HuH-7.5 (cell line): Measurements from ENCODE around the gene ST6GALNAC1.

ENCODE experiments used
- DNase-seq: peaks from one replicate; pipeline ENCODE4 v3.0.0; 2011; ENCODE audit warnings: low spot score

ST6GALNAC1 gene

DNA sequence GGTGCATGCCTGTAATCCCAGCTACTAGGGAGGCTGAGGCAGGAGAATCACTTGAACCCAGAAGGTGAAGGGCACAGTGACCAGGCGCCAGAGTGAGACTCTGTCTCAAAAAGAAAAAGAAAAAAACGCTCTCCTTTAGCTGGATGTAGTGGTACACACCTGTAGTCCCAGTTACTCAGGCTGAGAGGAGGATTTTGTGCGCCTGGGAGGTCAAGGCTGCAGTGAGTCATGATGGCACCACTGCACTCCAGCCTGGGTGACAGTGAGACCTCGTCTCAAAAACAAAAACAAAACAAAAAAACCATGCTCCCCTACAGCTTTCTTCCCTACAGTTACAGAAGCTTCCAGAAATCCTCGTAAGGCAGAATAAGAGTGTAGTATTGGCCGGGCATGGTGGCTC lies 33.1 kb upstream of the ST6GALNAC1 start:
- no peak for DNase-seq

DNA sequence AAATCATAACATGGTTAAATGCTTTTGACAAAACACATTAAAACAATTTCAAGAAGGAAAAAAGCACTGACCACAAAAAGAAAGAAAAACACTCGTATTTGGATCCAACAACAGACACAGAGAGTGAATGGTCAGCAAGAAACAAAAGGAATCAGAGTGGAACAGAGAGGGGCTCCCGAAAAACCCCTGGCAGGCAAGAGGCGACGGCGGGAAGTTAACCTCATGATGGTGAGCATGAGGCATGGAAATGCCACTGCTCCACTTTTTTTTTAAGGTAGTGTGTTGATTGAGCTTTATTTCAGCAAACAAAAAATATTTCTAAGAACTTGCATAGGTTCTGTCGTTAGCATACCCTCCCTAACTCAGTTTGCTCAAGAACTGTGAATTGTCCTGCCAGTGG lies 32.1 kb upstream of the ST6GALNAC1 start:
- no peak for DNase-seq

DNA sequence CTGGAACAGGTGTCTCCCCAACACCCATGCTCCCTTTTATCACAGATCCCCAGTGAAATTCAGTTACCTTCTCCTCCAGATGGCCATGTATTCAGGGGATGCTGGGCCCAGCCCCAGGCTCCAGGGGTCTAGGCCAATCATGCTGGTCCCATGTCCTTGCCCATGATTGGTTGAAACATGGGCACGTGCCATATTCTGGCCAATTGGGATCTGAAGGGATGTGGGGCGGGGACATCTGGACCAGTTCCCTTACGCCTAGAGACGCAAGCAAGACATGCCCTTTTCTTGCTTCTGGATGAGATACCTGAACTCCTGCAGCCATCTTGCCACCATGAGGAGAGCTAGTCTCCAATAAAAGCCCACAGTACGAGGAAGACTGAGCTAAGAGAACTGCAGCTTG lies 31.0 kb upstream of the ST6GALNAC1 start:
- DNase-seq, result no peak

DNA sequence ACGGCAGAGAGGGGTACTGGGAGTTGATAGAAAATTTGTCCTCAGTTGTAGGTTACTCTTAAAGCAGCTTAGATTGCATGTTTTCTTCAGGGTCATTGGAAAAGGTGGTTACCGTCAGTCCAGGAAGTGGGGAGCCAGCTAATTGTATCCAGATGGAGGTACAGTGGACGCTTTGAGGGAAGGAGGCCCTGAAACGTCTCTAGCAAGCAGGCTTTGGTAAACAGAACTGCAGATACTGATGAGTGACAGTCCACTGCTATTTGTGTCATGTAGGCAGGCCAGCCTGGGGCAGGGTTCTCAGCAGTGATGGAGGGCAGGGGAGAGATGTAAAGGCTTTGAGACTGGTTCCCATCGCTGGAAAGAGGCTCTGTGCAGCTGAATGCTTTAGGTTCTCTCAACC lies 30.2 kb upstream of the ST6GALNAC1 start:
- no peak for DNase-seq

DNA sequence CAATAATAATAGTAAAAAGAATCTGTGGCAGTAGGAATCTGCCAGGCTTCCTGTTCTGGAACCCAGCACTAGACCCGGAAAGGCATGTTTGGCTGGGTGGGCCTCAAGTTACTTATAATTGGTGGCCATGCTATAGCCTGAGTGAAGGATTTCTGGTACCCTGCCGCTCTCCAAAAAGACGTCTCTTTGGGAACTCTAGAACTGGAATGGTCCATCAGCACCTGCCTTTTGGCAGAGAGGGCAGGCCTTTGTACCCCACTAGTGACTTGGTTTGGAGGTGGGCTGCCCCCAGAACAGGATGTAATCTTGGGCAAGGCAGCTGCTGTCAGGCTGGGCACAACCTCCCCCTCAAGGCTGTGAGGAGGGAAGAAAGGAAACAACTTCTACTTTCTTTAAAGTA lies 29.3 kb upstream of the ST6GALNAC1 start:
- DNase-seq, result no peak

DNA sequence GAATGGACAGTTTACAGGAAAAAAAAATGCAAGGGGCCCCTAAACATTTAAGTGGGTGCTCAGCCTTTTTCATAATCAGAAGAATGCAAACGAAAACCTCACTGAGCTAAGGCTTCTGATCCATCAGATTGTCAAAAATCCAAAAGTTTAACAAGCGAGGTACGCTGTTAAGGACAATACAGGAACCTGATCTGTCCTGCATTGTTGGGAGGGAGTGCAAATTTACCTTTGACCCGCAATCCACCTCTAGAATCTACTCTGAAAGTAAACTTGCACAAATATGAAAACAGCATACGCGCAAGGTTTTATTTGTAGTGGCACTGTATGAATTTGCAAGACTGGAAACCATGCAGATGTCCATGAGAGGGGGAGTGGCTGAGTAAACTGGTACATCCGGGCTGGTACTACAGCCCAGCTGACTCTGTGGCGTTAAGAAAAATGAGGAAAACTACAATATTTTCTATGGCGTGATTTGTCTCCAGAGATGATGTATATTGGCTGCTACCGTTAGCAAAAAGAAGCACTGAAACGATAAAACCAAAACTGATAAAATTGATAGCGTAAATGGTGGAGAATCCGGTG lies 28.8 kb upstream of the ST6GALNAC1 start:
- no peak for DNase-seq

DNA sequence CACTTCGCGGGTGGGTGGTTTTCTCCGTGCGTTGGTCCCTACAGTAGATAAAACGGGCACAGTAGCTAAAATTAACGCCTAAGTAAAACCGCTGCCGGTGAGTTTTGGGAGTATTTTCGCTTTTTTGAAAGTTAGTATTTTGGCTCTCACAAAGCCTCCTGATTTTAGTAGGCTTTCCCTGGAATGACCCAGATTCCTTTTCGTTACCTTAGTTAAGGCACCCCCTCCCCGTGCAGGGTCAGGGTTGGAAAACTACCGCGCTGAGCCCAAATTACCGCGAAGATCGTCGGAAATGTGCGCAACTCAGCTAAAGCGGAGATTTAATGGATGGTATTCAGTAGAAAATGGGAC lies 28.3 kb upstream of the ST6GALNAC1 start:
- no peak for DNase-seq

DNA sequence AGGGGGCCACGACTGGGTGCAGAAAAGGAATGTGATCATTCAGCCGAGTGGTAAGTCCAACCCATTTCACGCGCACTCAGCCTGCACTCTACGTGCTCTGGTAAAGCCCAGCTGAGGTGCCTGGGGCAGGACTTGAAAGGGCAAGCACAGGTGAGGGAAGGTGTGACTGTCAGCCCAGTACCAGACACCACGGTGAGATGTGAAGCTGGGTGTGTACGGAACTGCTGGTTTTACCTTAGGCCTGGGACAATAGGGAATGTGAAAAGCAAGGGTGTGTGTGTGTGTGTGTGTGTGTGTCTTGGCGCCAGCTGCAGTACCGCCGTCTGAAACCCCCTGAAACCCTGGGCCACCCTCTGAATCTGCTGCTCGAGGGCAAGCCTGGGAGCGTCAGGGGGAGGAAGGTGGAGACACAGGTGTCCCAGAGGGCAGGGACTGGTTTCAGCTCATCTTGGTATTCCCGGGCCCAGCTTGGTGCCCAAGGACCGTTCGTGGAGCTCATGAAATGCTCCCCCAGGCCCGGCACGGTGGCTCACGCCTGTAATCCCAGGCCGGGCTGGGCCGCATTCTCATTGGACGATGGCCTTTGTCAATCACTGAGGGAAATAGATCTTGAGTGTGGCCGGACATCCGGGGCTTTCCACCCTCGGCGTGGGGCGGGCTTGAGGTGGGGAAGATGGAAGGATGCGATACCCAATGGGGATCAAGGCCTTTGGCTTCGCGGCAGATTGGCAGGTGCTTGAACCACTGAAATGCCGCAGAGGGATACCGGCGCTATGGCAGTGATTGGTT lies 27.8 kb upstream of the ST6GALNAC1 start:
- DNase-seq, result peak; percentile 93

DNA sequence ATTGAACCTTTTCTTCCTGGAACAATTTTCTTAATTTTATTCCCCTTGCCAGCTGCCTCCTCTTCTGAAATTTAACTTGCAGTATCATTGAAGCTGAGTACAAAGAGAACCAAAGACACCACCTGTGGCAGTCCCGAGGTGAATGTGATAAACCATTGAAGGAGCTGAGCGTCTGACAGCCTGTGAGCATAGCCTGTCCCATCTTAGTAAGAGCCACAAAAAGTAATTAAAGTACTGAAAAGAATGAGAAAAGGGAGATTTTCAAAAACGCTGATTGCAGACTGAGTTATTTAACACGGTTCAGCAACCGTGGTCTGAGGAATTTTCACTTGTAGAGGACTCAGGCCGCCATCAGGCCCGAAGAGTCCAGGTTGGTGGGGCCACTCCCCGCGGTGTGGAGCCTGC lies 27.2 kb upstream of the ST6GALNAC1 start:
- no peak for DNase-seq

DNA sequence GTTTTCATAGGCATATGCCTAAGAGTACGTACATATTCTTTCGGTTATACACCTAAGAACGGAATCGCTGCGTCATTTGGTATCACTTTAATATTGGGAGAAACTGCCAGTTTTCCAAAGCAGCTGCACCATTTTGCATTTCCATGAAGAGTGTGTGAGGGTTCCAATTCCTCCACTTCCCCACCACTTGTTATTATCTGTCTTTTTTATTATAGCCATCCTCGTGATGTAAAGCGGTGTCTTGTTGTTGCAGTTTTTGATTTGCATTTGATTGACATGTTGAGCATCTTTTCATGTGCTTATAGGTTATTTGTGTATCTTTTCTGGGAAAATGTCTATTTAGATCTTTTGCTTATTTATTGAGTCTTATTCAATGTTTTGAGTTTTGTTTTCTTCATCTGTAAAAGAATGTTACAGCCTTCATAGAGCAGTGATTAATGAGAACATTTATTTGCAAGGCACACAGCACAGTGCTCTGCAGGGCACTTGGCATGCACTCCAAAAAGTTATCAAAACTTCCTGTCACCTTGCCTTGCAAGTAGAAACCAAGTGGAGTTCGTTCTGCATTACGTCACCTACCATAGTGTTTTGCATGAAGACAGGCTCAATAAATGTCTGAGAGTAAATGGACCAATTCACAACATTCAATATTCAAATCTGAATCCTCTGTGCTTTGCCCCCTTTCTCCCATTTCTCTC lies 26.6 kb upstream of the ST6GALNAC1 start:
- DNase-seq, result no peak

DNA sequence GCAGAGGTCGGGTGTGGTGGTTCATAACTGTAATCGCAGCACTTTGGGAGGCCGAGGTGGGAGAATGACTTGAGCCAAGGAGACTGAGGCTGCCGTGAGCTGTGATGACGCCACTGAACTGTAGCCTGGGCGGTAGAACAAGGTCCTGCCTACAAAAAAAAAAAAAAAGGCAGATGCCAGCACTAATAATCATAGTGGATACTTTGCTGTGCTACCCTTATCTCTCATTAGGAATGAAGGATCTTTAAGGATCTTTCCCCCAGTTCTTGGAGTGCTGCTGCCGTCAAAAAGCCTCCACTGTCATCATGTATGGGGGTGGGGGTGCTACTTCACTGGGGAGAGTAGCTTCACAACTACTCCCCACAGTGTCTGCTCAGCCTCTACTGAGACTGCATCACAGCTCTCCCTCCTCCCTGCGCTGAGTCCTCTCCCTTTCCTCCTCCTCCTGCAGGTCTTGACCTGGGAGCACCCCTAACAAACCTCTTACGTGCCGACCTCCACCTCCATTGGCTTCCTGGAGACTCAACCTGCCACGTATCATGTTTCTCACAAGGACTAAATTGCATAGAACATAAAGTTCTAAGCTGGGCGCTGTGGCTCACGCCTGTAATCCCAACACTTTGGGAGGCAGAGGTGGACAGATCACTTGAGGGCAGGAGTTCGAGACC lies 24.4 kb upstream of the ST6GALNAC1 start:
- no peak for DNase-seq

DNA sequence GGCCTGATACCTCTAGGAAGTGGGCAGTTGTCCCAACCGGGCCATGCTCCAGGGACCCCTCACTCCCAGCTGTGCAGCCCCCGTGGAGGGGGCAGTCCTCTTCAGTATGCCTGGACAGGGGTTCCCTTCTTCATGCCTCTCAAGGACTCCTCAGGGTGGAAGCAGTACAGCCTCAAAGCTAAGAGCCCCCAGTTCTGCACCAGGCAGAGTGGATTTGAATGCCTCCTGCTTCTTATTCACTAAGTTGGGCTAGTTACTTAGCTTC lies 23.9 kb upstream of the ST6GALNAC1 start:
- no peak for DNase-seq

DNA sequence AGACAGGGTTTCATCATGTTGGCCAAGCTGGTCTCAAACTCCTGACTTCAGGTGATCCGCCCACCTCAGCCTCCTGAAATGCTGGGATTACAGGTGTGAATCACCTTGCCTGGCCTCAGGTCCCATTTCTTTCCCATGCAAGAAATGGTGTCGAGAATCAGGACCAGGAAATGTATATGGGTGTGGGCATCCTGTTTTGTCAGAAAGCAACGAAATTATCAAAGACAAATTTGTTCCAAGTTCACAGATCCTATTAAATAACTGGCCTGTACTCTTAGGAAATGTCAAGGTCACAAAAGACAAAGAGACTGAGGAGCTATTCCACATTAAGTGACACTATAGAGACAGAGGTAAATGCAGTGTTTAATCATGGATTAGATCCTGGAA lies 17.1 kb upstream of the ST6GALNAC1 start:
- DNase-seq, result no peak

DNA sequence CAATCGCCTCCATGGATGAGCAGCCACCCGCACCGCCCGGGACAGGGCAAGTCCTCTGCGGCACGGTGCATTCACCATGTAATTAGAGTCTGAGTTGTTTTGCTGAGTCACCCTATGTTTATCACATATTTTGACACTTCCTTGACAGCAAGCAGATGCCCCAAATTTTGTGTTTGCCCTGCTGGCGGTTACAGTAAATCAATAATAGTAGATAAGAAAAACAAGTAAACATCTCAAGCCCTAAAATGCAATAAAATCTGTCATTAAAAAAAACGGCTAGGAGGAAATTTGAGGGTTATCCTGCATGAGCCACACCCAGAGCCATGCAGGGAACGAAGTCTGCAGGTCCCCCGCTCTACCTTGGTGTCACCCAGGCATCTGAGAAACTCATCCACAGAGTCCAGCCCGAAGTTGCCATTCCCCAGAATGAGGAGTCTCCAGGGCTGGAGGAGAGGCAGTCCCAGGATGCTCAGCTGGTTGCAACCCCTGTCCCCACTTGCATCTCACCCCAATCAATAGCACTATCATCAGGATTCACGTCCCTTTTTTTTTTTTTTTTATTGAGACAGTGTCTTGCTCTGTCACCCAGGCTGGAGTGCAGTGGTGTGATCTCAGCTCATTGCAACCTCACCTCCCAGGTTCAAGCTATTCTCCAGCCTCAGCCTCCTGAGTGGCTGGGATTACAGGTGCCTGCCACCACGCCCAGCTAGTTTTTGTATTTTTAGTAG lies 16.5 kb upstream of the ST6GALNAC1 start:
- no peak for DNase-seq

DNA sequence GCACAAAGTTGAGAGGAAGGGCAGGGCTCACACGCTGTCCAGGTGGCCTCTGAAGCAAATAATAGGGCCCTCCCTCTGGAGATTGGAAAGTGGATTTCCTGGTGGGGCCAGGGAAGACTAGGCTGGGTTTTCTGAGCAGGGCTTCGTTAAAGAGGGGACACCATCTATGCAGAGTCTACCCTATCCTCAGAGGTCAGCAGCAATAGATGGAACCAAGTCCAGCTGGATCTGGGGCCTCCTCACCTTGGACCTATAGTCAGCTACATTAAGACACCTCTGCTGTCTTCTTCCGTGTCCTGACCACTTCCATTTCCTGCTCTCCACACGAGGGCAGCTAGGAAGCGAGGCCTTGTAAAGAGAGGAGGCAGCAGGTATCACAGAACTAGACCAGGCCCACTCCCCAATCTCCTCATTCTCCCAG lies 14.7 kb upstream of the ST6GALNAC1 start:
- no peak for DNase-seq

DNA sequence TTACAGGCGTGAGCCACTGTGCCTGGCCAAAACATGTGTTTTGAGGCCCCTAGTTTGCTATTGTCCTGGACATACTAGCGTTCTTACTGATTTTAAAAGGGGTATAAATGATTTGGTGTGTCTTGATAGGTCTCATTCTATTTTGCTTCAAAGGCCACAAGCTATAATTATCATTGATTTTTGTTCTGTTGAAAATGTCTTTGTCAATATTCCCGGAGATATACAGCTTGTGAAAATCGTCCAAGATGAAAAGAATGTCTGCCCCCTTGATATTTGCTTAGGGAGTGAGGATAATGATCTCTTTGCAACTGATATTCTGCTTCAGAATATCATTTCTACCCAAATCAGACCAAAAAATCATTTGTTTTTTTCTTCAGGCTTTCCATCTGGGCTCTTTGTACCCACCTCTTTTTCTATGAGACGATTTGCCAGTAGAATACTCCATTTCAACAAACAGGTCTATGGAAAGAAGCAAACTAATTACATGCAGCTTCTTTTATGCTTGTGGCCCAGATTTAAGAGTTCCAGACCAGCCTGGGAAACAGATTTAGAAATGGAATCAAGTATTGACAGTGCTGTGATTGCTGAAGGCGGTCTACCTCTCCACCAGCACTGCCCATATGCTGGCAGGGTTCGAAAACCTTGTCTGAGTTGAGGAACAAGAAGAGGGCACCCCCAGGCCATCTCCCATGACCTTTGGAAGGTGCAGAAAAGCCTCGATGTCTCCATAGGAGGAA lies 14.1 kb upstream of the ST6GALNAC1 start:
- DNase-seq, result no peak

DNA sequence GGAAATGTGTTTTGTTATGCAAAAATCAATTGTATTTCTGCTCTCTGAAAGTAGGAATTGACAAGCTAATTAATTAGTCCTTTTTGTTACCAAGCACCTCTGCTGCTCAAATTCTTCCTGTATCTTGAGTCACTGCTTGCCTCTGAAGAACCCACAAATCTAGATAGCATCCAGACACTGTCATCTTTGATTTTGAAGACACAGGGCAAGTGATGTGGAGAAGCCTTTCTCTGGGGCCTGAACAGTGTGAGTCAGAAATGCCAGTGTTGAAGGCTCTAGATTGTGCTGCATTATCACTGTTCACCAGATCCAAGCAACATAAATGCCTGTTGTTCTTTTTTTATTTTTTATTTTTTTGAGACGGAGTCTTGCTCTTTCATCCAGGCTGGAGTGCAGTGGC lies 10.9 kb upstream of the ST6GALNAC1 start:
- DNase-seq, result no peak

DNA sequence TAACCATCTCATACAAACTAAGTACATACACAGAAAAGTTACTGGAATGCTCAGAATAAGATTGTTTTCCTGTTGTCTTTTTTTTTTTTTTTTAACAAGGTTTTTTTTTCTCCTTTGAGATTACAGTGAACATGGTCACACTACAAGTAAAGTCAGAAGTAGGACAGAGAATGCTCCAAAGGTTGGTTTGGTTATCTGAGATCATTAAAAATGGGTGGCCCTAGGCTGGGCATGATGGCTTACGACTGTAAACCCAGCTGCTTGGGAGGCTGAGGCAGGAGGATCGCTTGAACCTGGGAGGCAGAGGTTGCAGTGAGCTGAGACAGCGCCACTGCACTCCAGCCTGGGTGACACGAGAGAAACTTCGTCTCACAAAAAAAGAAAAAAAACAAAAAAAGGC lies 6.9 kb upstream of the ST6GALNAC1 start:
- no peak for DNase-seq

DNA sequence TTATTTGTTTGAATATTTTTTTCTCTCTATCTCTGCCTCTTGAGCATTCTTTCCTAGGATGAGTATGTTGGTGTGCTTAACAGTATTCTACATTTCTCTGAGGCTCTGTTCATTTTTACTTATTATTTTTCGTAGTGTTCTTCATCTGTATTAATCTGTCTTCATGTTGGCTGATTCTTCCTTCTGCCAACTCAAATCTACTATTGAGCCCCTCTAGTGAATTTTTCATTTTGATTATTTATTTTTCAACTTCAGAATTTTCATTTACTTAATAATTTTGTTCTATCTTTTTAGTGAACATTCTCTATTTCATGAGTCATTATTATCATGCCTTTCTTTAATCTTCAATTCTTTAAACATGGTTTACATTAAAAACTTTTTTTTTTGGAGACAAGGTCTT lies 3.2 kb upstream of the ST6GALNAC1 start:
- DNase-seq, result no peak

DNA sequence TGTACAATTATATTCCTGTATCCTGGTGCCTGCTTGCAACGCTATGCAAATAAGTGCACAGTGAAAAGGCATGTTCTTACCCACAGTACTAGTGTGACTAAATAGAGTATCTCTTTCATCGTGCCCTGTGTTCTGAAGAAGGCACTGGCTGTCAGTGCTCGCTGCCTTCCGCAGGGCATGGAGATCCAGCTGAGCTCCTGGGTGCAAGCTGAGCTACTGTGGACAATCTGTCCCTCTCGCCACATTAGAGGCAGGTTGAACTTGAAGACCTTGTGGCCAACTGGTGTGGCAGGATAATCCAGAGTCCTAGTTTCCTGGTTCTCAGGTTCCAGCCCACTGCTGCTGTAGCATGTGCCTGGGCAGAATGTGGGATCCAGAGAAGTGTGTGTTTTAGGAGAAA lies 1.9 kb upstream of the ST6GALNAC1 start:
- DNase-seq, result no peak

DNA sequence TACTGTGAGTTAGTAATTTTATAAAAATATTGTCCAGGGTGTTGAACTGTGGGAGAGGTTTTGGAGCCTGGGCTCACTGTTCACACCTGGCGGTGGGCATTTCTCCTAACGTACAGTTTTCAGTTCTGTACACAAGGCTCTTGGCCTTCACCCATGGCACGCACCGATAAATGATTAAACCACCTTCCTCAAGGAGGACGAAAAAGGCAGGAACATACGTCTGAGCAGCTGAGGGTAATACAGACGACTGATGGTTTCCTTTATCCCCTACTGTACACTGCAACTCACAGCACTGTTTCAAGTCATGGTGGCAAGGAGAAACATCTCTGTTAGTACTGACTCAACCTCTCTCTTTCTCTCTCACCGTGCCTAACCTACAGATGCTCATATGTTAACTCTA lies 1.4 kb upstream of the ST6GALNAC1 start:
- DNase-seq, result no peak

DNA sequence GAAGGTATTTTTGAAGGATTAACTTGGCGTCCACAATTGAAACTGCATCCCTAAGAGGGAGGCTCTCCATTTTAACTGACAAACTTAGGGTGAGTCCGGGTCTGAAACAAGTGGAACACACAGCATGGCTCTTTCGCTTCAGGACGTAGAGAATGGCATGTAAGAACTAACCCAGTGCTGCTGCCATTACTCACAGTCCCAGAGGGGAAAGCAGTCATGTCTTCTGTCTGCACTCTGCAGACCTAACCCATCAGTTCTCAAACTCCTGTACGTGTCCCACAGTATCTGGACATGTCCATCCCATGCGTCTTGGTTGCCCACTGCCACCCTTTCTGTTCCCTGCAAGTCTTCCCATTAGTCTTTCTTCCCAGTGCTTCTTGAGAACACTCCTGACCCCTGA lies 563 bp downstream of the ST6GALNAC1 start:
- DNase-seq, result no peak
